SU-DHL-6 (cell line): ENCODE data around the gene PTCD1.
A peak's percentile ranks its signal among the peaks of the same experiment; 100 is the strongest.

ENCODE experiments used
- H2AFZ ChIP-seq: fragments of 200-600 bp; sonication (generic); 2 replicates; pipeline ENCODE4 v1.6.1; 2014; ENCODE audit warnings: low read depth, mild to moderate bottlenecking, moderate library complexity, mixed read lengths, antibody characterized with exemption, low read length; ENCODE audit not compliant: severe bottlenecking
- H3F3A ChIP-seq: fragments of 200-600 bp; shearing (Covaris generic); 2 replicates; pipeline ENCODE4 v1.6.0; 2016; ENCODE audit warnings: antibody characterized with exemption, mild to moderate bottlenecking; ENCODE audit not compliant: insufficient read depth
- H3K27ac ChIP-seq: fragments of 200-600 bp; sonication (generic); 2 replicates; pipeline ENCODE4 v1.5.1; 2016; ENCODE audit warnings: low read depth, mild to moderate bottlenecking, low read length, moderate library complexity, mixed read lengths
- H3K27me3 ChIP-seq: fragments of 200-600 bp; sonication (generic), shearing (Covaris generic); 2 replicates; pipeline ENCODE4 v1.6.0; 2014; ENCODE audit warnings: mild to moderate bottlenecking, low read length
- H3K36me3 ChIP-seq: fragments of 200-600 bp; sonication (generic); 2 replicates; pipeline ENCODE4 v1.6.1; 2014; ENCODE audit warnings: mild to moderate bottlenecking, low read length, mixed read lengths
- H3K4me2 ChIP-seq: fragments of 300-600, 200-600 bp; shearing (Covaris generic), sonication (generic); 2 replicates; pipeline ENCODE4 v1.6.0; 2014; ENCODE audit warnings: low read length, low read depth, mild to moderate bottlenecking; ENCODE audit not compliant: poor library complexity, severe bottlenecking
- H3K4me3 ChIP-seq: fragments of 200-600 bp; sonication (generic); 2 replicates; pipeline ENCODE4 v1.5.1; 2014; ENCODE audit warnings: antibody characterized with exemption, low read length, mild to moderate bottlenecking, mixed read lengths; ENCODE audit not compliant: insufficient read depth, poor library complexity, severe bottlenecking
- H3K79me2 ChIP-seq: fragments of 200-600 bp; sonication (generic); 2 replicates; pipeline ENCODE4 v1.6.1; 2014; ENCODE audit warnings: mild to moderate bottlenecking, low read length, moderate library complexity; ENCODE audit not compliant: insufficient read depth
- H3K9ac ChIP-seq: fragments of 200-600 bp; sonication (generic); 2 replicates; pipeline ENCODE4 v1.7.0; 2014; ENCODE audit warnings: mild to moderate bottlenecking, low read length
- H3K9me2 ChIP-seq: fragments of 200-600 bp; sonication (generic); replicated peaks from 2 replicates; pipeline ENCODE4 v1.6.1; 2014; ENCODE audit warnings: low read length; ENCODE audit not compliant: insufficient read depth
- H3K9me3 ChIP-seq: fragments of 200-600 bp; sonication (generic); 2 replicates; pipeline ENCODE4 v1.6.1; 2014; ENCODE audit warnings: low read length, mixed read lengths; ENCODE audit not compliant: insufficient read depth
- H4K20me1 ChIP-seq: fragments of 200-600 bp; sonication (generic); 2 replicates; pipeline ENCODE4 v1.6.1; 2014; ENCODE audit warnings: low read depth, mild to moderate bottlenecking, antibody characterized with exemption, low read length, moderate library complexity, mixed read lengths
- EZH2phosphoT487 ChIP-seq: fragments of 200-600 bp; sonication (generic), shearing (Covaris generic); conservative IDR thresholded peaks from 2 replicates; pipeline ENCODE4 v1.6.1; 2018; ENCODE audit warnings: mild to moderate bottlenecking, antibody characterized with exemption, low read length, moderate library complexity, mixed read lengths
- TF ChIP-seq, protein P1 (sequence below): fragments of 200-600 bp; sonication (generic); IDR thresholded peaks from one replicate; pipeline ENCODE4 v1.5.1; 2017; ENCODE audit warnings: antibody characterized with exemption, mild to moderate bottlenecking, low read length, moderate library complexity; ENCODE audit not compliant: insufficient read depth, poor library complexity, severe bottlenecking

PTCD1 gene

GRCh38 chr7:99379043-99379577 is 59.5 kb downstream of the PTCD1 start:
- Histone ChIP-seq H3K4me3 (peak overlapping the region; percentile 2), H3K27me3 (no peaks in the 10 kb centered on the region), H3K9me2 (no peaks in the 10 kb centered on the region), H3K36me3 (0 out of 2 replicates have a peak, but pooled peaks cover 2% of the 10 kb centered on the region), H3K9ac (peak overlapping the region; percentile 54), H3F3A (peaks cover 30% of the 10 kb centered on the region), H4K20me1 (peaks cover 11% of the 10 kb centered on the region; the same call in 1 of the 2 replicates), H3K4me2 (peak overlapping the region; percentile 50), H3K9me3 (no peaks in the 10 kb centered on the region), H3K27ac (peak overlapping the region; percentile 88), H3K79me2 (peaks cover 86% of the 10 kb centered on the region), H2AFZ (no peak overlapping the region)
- TF ChIP-seq, protein P1, sequence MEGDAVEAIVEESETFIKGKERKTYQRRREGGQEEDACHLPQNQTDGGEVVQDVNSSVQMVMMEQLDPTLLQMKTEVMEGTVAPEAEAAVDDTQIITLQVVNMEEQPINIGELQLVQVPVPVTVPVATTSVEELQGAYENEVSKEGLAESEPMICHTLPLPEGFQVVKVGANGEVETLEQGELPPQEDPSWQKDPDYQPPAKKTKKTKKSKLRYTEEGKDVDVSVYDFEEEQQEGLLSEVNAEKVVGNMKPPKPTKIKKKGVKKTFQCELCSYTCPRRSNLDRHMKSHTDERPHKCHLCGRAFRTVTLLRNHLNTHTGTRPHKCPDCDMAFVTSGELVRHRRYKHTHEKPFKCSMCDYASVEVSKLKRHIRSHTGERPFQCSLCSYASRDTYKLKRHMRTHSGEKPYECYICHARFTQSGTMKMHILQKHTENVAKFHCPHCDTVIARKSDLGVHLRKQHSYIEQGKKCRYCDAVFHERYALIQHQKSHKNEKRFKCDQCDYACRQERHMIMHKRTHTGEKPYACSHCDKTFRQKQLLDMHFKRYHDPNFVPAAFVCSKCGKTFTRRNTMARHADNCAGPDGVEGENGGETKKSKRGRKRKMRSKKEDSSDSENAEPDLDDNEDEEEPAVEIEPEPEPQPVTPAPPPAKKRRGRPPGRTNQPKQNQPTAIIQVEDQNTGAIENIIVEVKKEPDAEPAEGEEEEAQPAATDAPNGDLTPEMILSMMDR: no peak
- TF ChIP-seq EZH2phosphoT487: no peak

DNA sequence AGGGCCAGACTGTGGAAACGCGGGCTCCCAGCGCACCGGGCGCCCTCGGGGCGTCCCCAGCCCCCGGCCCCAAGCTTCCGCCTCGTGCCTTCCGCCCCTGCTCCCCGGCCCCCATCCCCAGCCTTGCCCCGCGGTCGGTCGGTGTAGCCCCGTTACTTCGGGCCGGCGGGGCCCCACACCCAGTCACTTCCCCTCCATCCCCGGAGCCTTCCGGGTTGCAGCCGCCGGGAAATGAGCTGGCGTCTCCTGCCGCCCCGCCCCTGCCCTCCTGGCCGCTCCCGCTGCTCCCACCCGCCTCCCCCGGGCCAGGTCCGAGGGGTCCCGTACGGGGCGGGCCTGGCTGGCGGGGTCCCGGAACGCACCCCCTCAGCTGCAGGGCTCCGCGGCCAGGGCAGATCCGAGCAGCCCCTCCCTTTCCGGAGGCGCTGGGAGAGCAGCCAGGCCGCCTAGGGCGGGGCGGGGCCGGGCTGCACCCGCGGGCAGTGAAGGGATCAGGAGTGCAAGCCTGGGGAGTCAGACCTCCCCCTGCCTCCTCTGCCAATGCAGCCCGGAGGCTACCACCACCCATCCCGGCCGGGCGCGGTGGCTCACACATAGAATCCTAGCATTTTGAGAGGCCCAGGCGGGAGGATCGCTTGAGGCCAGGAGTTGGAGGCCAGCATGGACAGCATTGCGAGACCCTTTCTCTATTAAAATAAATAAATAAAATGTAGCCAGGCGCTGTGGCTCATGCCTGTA is 63.4 kb downstream of the PTCD1 start:
- Histone ChIP-seq H3K79me2 (peaks cover 49% of the 10 kb centered on the region), H3K36me3 (no peaks in the 10 kb centered on the region), H2AFZ (no peak overlapping the region), H3K27ac (peak overlapping the region; percentile 82), H3K9me2 (no peaks in the 10 kb centered on the region), H3K4me3 (peak overlapping the region; percentile 70), H4K20me1 (peaks cover 6% of the 10 kb centered on the region; the same call in 1 of the 2 replicates), H3F3A (peaks cover 27% of the 10 kb centered on the region), H3K27me3 (no peaks in the 10 kb centered on the region), H3K4me2 (peak overlapping the region; percentile 63), H3K9ac (peak overlapping the region; percentile 91), H3K9me3 (no peaks in the 10 kb centered on the region)
- TF ChIP-seq, protein P1: no peak
- no peak for TF ChIP-seq EZH2phosphoT487

DNA sequence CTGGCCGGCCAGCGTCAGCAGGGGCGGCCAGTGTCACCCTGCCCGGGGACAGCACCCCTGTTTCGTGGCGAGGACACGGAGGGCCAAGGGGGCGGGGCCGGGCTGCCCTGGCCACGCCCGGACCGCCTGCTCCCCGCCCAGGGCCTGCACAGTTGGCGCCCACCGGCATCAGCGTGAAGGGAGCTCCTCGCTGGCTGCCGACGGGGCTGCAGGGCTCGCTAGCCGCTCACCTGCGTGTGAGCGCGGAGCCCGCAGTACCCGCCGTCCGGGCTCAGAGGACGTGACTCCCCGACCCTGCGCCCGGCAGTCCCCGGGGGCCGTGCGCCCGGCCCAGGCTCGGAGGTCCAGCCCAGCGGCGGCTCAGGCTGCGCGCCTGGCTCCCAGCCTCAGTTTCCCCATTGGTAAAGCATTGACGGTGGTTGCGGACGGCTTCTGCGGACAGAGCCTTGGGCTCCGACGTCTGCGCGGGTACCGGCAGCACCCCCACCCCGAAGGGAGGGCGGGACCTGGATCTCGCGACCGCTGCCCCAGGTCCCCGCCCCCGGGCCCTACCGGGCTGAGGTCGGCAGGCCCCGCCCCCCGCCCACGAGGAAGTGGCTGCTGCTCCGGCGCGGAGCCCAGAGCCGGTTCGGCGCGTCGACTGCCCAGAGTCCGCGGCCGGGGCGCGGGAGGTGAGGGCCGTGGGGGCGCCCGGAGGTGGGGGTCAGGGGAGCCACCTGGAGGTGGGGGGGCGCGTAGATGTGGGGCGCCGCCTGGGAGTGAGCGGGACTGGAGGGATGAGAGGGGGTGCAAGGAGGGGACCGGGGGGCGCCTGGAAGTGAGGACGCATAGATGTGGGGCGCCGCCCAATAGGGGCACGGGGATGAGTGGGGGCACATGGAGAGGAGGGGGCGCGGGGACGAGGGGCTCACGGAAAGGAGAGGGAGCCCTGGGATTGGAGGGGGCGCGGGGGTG is 64.2 kb downstream of the PTCD1 start, which contains the start of gene ARPC1B:
Gene ARPC1B (plus strand): TSS at position 620 of the 954 bp plus-strand sequence. CDS start 10,985 bp downstream, outside the sequence.
- peak within 1 kb of the TSS; percentile 82 for H3K27ac ChIP-seq
- TF ChIP-seq, protein P1: no peak
- no peak for TF ChIP-seq EZH2phosphoT487
- H3K36me3 ChIP-seq: no peaks in the 10 kb centered on the region
- peak within 1 kb of the TSS; percentile 91 for H3K9ac ChIP-seq
- peak within 1 kb of the TSS; percentile 63 for H3K4me2 ChIP-seq
- H3K79me2 ChIP-seq: peaks cover 41% of the 10 kb centered on the region
- peak within 1 kb of the TSS; percentile 70 for H3K4me3 ChIP-seq
- peaks cover 6% of the 10 kb centered on the region; the same call in 1 of the 2 replicates for H4K20me1 ChIP-seq
- H2AFZ ChIP-seq: peak within 1 kb of the TSS; percentile 90
- no peaks in the 10 kb centered on the region for H3K27me3 ChIP-seq
- H3K9me2 ChIP-seq: no peaks in the 10 kb centered on the region
- H3K9me3 ChIP-seq: no peaks in the 10 kb centered on the region
- peaks cover 19% of the 10 kb centered on the region for H3F3A ChIP-seq
